ENCODE results near the gene FANCM.
"Not testable (repeated sequence)": the region's sequence is repeated elsewhere in the genome, so short reads cannot be mapped to it uniquely, and the experiment has no call there.

FANCM gene

DNA sequence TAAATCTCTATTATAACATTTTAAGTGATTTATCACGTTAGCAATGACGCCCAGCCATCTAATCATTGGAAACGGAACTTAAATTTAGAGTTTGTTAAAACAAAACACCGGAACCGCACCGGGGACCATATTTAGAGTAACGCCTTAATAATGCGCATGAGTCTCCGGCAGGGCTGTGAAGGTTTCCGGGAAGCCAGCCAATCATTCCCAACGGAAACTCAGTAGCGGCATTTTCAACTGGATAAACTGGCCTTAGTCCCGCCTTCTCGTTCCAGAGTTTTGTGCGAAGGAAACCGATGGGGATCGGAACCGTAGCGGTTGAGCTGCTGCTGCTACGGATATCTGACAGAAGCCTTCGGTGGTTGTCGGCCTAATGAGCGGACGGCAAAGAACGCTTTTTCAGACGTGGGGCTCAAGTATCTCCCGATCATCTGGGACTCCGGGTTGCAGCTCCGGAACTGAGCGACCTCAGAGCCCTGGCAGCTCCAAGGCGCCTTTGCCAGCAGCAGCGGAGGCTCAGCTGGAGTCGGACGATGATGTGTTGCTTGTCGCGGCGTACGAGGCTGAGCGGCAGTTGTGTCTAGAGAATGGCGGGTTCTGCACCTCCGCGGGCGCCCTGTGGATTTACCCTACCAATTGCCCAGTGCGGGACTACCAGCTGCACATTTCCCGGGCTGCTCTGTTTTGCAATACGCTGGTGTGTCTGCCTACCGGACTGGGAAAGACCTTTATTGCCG, at the start of gene FANCM:
Gene FANCM (plus strand): TSS at position 272 of the 737 bp plus-strand sequence. CDS start 102 bp downstream, at position 374.
- DNase-seq, result peak; percentile 99

DNA sequence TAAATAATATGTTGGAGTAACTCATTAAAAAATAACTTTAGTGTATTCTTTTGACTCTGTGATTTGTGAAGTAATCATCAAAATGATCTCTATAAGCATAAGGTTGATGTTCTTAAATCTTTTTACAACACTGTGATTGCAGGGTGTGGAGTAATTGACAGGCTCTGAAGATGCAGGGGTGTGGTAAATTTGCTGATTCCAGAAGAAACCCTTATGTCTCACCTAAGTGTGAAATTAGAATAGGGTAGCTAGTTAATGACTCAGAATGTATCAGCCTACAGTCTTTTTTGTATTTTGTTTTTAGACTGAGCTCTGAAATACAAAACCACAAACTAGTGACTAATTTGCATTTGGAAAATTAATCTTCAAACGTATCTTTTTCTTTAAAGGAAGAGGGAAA, 45.9 kb upstream of the FANCM start:
- DNase-seq, result no peak

GRCh38 chr14:45091710-45092109, 44.0 kb upstream of the FANCM start:
- no peak for DNase-seq

DNA sequence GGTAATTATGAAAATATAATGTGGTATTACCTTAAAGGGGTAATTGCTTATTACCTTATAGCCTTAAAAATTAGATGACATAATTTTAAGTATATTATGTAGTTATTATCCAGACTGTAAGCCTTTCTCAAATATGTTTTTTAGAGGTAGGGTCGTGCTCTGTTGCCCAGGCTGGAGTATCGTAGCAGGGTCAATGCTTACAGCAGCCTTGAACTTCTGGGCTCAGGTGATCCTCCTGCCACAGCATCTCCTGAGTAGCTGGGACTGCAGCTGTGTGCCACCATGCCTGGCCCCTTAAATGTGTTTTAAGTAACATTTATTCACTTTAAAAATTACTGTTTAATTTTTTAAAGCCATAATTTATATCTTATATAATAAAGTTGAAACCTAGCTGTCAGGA, 41.5 kb upstream of the FANCM start:
- DNase-seq, result no peak

- DNase-seq, result no peak
Observed at GRCh38 chr14:45095143-45095542, 40.6 kb upstream of the FANCM start.

- no peak for DNase-seq
Observed at GRCh38 chr14:45096218-45096617, 39.5 kb upstream of the FANCM start.

DNA sequence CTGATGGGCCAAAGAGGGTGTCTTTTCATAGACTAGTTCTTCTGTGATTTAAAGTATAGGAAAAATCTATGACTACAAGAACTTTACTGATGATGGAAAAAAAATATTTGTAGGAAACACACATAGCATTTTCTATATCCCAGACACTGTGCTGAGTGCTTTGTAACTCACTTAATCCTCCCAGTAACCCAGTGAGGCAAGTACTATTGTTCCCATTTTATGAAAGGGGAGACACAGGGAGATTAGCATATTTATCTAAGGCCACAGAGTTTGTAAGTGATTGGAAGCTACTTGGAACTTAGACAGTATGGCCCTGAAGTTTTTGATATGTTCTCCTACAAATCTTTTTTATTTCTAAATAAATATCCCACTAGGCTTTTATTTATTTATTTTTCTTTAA, 31.9 kb upstream of the FANCM start:
- DNase-seq, result no peak

DNA sequence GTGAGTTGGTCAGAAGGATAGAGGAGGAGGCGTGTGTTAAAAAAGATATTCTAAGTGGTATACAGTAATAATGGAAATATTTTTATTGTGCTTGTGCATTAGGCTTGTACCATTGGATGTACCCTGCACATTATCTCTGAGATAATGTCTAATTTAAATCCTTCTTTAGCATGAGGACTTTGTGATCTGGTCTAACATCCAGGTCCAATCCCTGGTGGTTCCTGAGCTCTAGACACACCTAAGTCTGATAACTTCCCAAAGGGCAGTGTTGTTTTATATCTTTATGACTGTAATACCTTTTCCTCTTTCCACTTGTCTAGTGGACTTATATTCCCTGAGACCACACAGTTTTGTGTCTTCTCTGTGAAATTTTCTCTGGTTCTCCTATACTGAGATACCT, 31.2 kb upstream of the FANCM start:
- no peak for DNase-seq

DNA sequence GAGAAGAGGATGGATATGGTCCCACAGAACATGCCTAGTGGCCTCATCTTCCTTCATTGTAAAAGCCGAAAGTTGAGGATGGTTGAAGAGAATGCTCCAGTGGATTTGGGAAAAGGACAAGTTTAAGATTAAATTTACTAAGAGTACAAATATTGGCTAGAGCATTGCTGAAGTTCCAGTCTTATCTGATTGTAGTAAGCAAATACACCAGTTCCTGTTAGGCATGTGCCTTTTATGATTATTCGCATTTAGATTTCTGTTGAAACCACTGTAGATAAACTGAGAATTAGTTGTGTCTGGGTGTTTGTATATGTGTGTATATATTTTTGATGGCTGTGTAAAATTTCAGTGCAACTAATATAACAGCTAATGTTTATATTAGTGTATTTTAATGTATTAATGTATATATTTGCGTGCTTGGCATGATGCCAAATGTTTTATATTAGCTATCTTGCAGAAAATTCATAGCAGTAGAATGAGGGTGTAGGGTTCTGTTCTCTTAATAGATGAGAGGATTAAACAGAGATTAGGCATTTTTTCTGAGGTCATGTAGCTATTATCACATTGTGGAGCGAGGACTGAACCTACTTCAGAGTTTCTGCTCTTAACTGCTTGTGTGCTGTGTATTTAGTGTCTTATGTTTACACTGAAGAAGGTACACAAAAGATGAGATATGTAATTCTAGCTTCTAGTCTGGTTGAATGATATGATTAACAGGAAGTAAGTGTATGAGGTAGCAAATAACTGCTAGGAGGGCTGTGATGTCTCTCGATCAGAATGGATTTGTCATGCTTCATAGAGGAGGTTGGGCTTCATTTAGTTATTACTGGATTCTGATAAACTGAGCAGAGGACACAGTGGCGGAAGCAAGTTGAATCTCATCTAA, 22.6 kb upstream of the FANCM start:
- DNase-seq, result peak; percentile 66

- DNase-seq, result no peak
Observed at GRCh38 chr14:45114327-45114726, 21.4 kb upstream of the FANCM start.

DNA sequence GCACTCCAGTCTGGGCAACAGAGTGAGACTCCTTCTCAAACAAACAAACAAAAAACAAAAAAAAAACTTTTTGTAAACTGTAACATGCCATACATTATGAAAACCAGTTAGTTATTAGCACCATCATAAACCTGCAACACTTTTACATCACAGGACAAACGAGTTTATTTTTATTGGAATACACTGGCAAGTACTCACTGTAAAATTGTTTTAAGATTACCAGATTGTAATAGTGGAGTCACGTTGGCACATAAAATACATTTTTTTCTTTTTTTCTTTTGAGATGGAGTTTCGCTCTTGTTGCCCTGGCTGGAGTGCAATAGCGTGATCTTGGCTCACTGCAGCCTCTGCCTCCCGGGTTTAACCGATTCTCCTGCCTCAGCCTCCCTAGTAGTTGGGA, 17.1 kb upstream of the FANCM start:
- DNase-seq, result no peak

DNA sequence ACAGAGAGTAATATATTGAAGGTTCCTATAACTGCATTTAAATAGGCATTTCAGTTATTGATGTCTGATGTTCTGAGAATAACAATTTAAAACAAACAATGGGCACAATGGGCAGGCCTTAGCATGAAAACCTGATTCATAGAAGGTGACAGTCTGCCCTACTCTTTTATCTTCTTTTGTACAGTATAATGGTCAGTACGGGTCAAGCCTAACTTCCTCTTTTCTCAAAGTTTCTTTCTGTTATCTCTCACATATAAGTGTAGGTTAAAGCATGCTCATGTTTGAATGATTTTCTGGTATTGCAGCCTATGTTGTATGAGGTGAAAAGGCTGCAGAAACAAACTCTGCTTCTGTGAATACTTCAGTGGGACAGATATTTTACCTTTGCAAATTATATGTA, 15.6 kb upstream of the FANCM start:
- peak; percentile 59 for DNase-seq

- DNase-seq, result peak; percentile 89
Observed at GRCh38 chr14:45123271-45123670, 12.5 kb upstream of the FANCM start.

- no peak for DNase-seq
Observed at GRCh38 chr14:45125754-45126153, 10.0 kb upstream of the FANCM start.

- no peak for DNase-seq
Observed at GRCh38 chr14:45128963-45129629, 6.6 kb upstream of the FANCM start.

DNA sequence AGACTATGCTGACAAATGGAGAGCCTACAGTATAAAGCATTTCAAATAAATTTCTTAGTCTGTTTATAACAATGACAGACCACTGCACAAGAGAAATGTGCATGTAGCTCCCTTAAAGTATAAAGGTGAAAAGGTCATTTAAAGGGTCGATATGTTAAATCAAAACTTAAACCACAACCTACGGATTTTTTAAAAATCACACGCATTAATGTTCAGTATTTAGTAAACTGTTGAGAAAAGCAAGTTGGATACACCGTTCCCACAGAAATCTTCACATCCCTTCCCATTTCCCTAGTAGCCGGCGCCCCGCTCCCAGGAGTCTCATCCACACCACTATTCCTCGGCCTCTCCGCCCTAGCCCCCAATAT, 2.1 kb upstream of the FANCM start:
- peak; percentile 27 for DNase-seq

- DNase-seq, result peak; percentile 100
Observed at GRCh38 chr14:45134051-45134958, 1.4 kb upstream of the FANCM start, which contains the start of gene FKBP3. TSS of gene FKBP3 (minus strand) at chr14:45134481. CDS start at chr14:45134456, 25 bp downstream.

GRCh38 chr14:45135156-45135555, 574 bp upstream of the FANCM start:
- DNase-seq, result peak; percentile 32

- no peak for DNase-seq
Observed at GRCh38 chr14:45136399-45136798, 669 bp downstream of the FANCM start.

DNA sequence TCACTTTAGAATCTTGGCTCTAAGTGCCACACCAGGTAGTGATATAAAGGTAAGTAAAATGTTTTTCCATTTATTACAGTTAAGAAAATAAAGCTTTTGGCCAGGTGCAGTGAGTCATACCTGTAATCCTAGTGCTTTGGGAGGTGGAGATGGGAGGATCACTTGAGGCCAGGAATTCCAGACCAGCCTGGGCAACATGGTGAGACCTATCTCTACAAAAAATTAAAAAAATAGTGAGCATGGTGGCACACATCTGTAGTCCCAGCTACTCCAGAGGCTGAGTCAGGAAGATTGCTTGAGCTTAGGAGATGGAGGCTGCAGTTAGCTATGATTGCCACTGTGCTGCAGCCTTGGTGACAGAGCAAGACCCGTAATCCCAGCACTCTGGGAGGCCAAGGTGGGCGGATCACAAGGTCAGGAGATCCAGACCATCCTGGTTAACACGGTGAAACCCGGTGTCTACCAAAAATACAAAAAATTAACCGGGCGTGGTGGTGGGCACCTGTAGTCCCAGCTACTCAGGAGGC, 5.0 kb downstream of the FANCM start:
- no peak for DNase-seq

- DNase-seq, result not testable (repeated sequence)
Observed at GRCh38 chr14:45142083-45142482, 6.4 kb downstream of the FANCM start.

- no peak for DNase-seq
Observed at GRCh38 chr14:45144658-45145057, 8.9 kb downstream of the FANCM start.
